ENCODE data around the gene PCDHA3.
A peak's percentile ranks its signal among the peaks of the same experiment; 100 is the strongest.
"Not testable (repeated sequence)": the region's sequence is repeated elsewhere in the genome, so short reads cannot be mapped to it uniquely, and the experiment has no call there.

PCDHA3 gene

GRCh38 chr5:140827704-140828361 is 27.0 kb downstream of the PCDHA3 start, which contains the start of gene PCDHA6:
PCDHA6 (plus strand) TSS chr5:140827960; CDS start chr5:140828092, 132 bp downstream.
- TF ChIP-seq CTCF (IDR thresholded peaks at IDR 0.05; ENCODE audit: low read depth, low read length) = no peak

GRCh38 chr5:140828362-140828737 is 27.5 kb downstream of the PCDHA3 start:
- no peak overlapping the region for H3K4me3 ChIP-seq (ENCODE audit: low read depth, low read length)
- TF ChIP-seq CTCF (IDR thresholded peaks at IDR 0.05; ENCODE audit: low read depth, low read length) = no peak

More at GRCh38 chr5:140827704-140828361, 27.0 kb downstream of the PCDHA3 start, which contains the start of gene PCDHA6:
- no peak within 1 kb of the TSS for H3K4me3 ChIP-seq (ENCODE audit: low read depth, low read length)

GRCh38 chr5:140829511-140830501 is 28.9 kb downstream of the PCDHA3 start:
- not testable (repeated sequence) for H3K4me3 ChIP-seq (ENCODE audit: low read depth, low read length)

- TF ChIP-seq CTCF (IDR thresholded peaks at IDR 0.05; ENCODE audit: low read depth, low read length) = no peak
- H3K4me3 ChIP-seq (ENCODE audit: low read depth, low read length) = no peak within 1 kb of the TSS
Measured at GRCh38 chr5:140833993-140834392, 33.1 kb downstream of the PCDHA3 start, which contains the start of gene PCDHA7. PCDHA7 (plus strand) TSS chr5:140834269; CDS start chr5:140834384, 115 bp downstream.

GRCh38 chr5:140834439-140835008 is 33.7 kb downstream of the PCDHA3 start:
- H3K4me3 ChIP-seq (ENCODE audit: low read depth, low read length) = not testable (repeated sequence)

GRCh38 chr5:140835622-140836510 is 35.0 kb downstream of the PCDHA3 start:
- no peak for TF ChIP-seq CTCF (IDR thresholded peaks at IDR 0.05; ENCODE audit: low read depth, low read length)
- no peak overlapping the region for H3K4me3 ChIP-seq (ENCODE audit: low read depth, low read length)

GRCh38 chr5:140840978-140841962 is 40.4 kb downstream of the PCDHA3 start, which contains the start of gene PCDHA8:
PCDHA8 (plus strand) TSS chr5:140841187; CDS start chr5:140841322, 135 bp downstream.
- no peak within 1 kb of the TSS for H3K4me3 ChIP-seq (ENCODE audit: low read depth, low read length)

More at GRCh38 chr5:140840978-140841962, 40.4 kb downstream of the PCDHA3 start, which contains the start of gene PCDHA8:
- TF ChIP-seq CTCF (IDR thresholded peaks at IDR 0.05; ENCODE audit: low read depth, low read length) = peak; percentile 21; the same call in 1 of the 2 replicates
